Endothelial cell of umbilical vein (primary cell): ENCODE measurements around the gene PARD3B. TPM values are rescaled to one million over a fixed set of nuclear protein-coding genes. Genes with fewer than 3 reads are reported as not detected.

Source experiments
- BruUV-seq: library from RNA; stranded (reverse); fragments of 400-500 nt; replicated peaks from 2 replicates; lab custom pipeline; 2021; lab: Mats Ljungman, UMichigan
- CTCF ChIA-PET: fragments of 300-600, 350-600 bp; sonication (Branson Sonifier 250); formaldehyde crosslinking; loops from one replicate; lab custom pipeline; 2021; ENCODE audit warnings: antibody characterized with exemption, inconsistent platforms; lab: Charles Lee
- POLR2A ChIA-PET: fragments of 300-600, 350-600 bp; sonication (Branson Sonifier 250); formaldehyde crosslinking; loops from one replicate; lab custom pipeline; 2021; ENCODE audit warnings: antibody characterized with exemption, inconsistent platforms; lab: Charles Lee
- DNase-seq: peaks from one replicate; pipeline ENCODE4 v3.0.0-alpha.2; 2011; ENCODE audit warnings: low read depth, low spot score
- FAIRE-seq: peaks from 2 replicates; lab custom pipeline; 2011; peaks lifted over from hg19 to GRCh38; lab: Jason Lieb, UNC
- H2AFZ ChIP-seq: 2 replicates; pipeline ENCODE4 v1.6.0; 2012; ENCODE audit warnings: low read depth, low read length, control low read depth, inconsistent platforms
- H3K27ac ChIP-seq: 2 replicates; pipeline ENCODE4 v1.5.1; 2011; ENCODE audit warnings: low read depth, mild to moderate bottlenecking, control low read depth, low read length, moderate library complexity; ENCODE audit not compliant: insufficient read depth
- H3K27me3 ChIP-seq, 2 experiments: 2 replicates each; pipeline versions ENCODE4 v1.6.0 to v1.6.1; 2011; ENCODE audit warnings: low read length in 2 of 2, mixed read lengths in 1 of 2; ENCODE audit not compliant: control insufficient read depth in 2 of 2, insufficient read depth in 2 of 2
- H3K36me3 ChIP-seq, 2 experiments: 2 replicates in 1 of 2; 3 replicates in 1 of 2; pipeline ENCODE4 v1.5.1; 2011; ENCODE audit warnings: low read length in 2 of 2, mild to moderate bottlenecking in 1 of 2, moderate library complexity in 1 of 2; ENCODE audit not compliant: control insufficient read depth in 2 of 2, insufficient read depth in 2 of 2; ENCODE audit errors: extremely low read depth in 1 of 2
- H3K4me1 ChIP-seq: 3 replicates; pipeline ENCODE4 v1.5.1; 2011; ENCODE audit warnings: mild to moderate bottlenecking, low read length; ENCODE audit not compliant: control insufficient read depth, insufficient read depth; ENCODE audit errors: extremely low read depth
- H3K4me2 ChIP-seq: 2 replicates; pipeline ENCODE4 v1.6.1; 2011; ENCODE audit warnings: low read length, control low read depth, mixed read lengths; ENCODE audit not compliant: insufficient read depth
- H3K4me3 ChIP-seq, 3 experiments: fragments of 200-600 bp in 1 of 3; sonication (generic), shearing (Covaris generic) in 1 of 3; replicated peaks in 1 of 3; 2 replicates each; pipeline ENCODE4 v1.5.1; 2011 to 2016; ENCODE audit warnings: control low read depth in 3 of 3, low read length in 3 of 3, mild to moderate bottlenecking in 2 of 3, inconsistent platforms in 1 of 3, low read depth in 1 of 3, moderate library complexity in 1 of 3; ENCODE audit not compliant: insufficient read depth in 1 of 3
- H3K79me2 ChIP-seq: 2 replicates; pipeline ENCODE4 v1.6.0; 2012; ENCODE audit warnings: low read length, inconsistent platforms; ENCODE audit not compliant: control insufficient read depth, insufficient read depth
- H3K9ac ChIP-seq: replicated peaks from 2 replicates; pipeline ENCODE3; 2011; ENCODE audit warnings: low read length, control low read depth; ENCODE audit not compliant: insufficient read depth; ENCODE audit errors: extremely low read depth
- H3K9me1 ChIP-seq: replicated peaks from 3 replicates; pipeline ENCODE4 v1.6.0; 2011; ENCODE audit warnings: mild to moderate bottlenecking, low read length; ENCODE audit not compliant: control insufficient read depth, insufficient read depth; ENCODE audit errors: extremely low read depth
- H3K9me3 ChIP-seq: replicated peaks from 2 replicates; pipeline ENCODE4 v1.5.1; 2012; ENCODE audit warnings: low read length, inconsistent platforms; ENCODE audit not compliant: control insufficient read depth, insufficient read depth
- H4K20me1 ChIP-seq: replicated peaks from 2 replicates; pipeline ENCODE3; 2011; ENCODE audit warnings: mild to moderate bottlenecking, low read length; ENCODE audit not compliant: control insufficient read depth, insufficient read depth; ENCODE audit errors: extremely low read depth
- EZH2 ChIP-seq: IDR thresholded peaks from 2 replicates; pipeline ENCODE4 v1.6.1; 2012; ENCODE audit warnings: borderline replicate concordance, low read depth, mild to moderate bottlenecking, moderate library complexity, low read length, inconsistent platforms; ENCODE audit not compliant: severe bottlenecking
- FOS ChIP-seq: IDR thresholded peaks from 2 replicates; pipeline ENCODE4 v1.6.1; 2011; ENCODE audit warnings: mild to moderate bottlenecking, low read length, moderate library complexity, borderline replicate concordance; ENCODE audit not compliant: insufficient read depth
- GATA2 ChIP-seq: IDR thresholded peaks from 2 replicates; pipeline ENCODE4 v1.7.0; 2011; ENCODE audit warnings: low read depth, mild to moderate bottlenecking, moderate library complexity, mixed read lengths, low read length; ENCODE audit not compliant: insufficient read length, insufficient read depth
- JUN ChIP-seq: IDR thresholded peaks from 2 replicates; pipeline ENCODE4 v1.6.1; 2011; ENCODE audit warnings: borderline replicate concordance, low read depth; ENCODE audit not compliant: insufficient read length, insufficient read depth
- MYC ChIP-seq: IDR thresholded peaks from one replicate; pipeline ENCODE4 v1.6.1; 2011; ENCODE audit warnings: mild to moderate bottlenecking, low read depth, low read length
- POLR2A ChIP-seq: IDR thresholded peaks from 2 replicates; pipeline ENCODE4 v1.6.1; 2012; ENCODE audit warnings: low read depth, mild to moderate bottlenecking, control low read depth, low read length
- POLR2AphosphoS5 ChIP-seq: IDR thresholded peaks from 2 replicates; pipeline ENCODE4 v1.6.1; 2012; ENCODE audit warnings: low read depth, mild to moderate bottlenecking, control low read depth, low read length, moderate library complexity; ENCODE audit not compliant: insufficient read depth
- dilution Hi-C: fragments of 300-500 bp; cut with MboI; formaldehyde crosslinking; loops from one replicate; pipeline ENCODE4 v1.15.0; 2019; ENCODE audit warnings: low sequenced_read_pairs; ENCODE audit not compliant: extremely low pct_ligation_motif_present
- intact Hi-C: fragments of 100-400 bp; cut with micrococcal nuclease; formaldehyde crosslinking; loops from one replicate; pipeline ENCODE4 v1.10.0; 2022
- polyA plus RNA-seq, 4 experiments: library from polyadenylated mRNA; depleted of rRNA in 3 of 4; stranded (reverse) in 3 of 4; unstranded in 1 of 4; fragments of >200 nt; gene quantifications; 2 replicates each; pipeline versions ENCODE4 v1.2.1 to v1.2.3, GENCODE V29; 2011 to 2012; ENCODE audit warnings: missing spikeins in 1 of 4
- total RNA-seq: library from RNA; stranded (reverse); gene quantifications from 2 replicates; pipeline ENCODE4 v1.2.3, GENCODE V29; 2021
- TF ChIP-seq, protein P1 (sequence below), 2 donors: IDR thresholded peaks; 1 replicate in 1 of 2; 2 replicates in 1 of 2; pipeline ENCODE4 v1.5.1; 2011; ENCODE audit warnings: low read length in 2 of 2, mild to moderate bottlenecking in 2 of 2, moderate library complexity in 2 of 2, control low read depth in 1 of 2, inconsistent platforms in 1 of 2, low read depth in 1 of 2; ENCODE audit not compliant: insufficient read depth in 1 of 2; ENCODE audit errors: extremely low read depth in 1 of 2
- TF ChIP-seq, protein P2 (sequence below): IDR thresholded peaks from 2 replicates; pipeline ENCODE4 v1.6.1; 2011; ENCODE audit not compliant: insufficient read depth, insufficient read length

PARD3B gene
- total and polyA plus RNA-seq, 2 donors (not counting 3 experiments of a cell fraction or from before 2014, with no cell fraction given), result 2.2 to 30.9 TPM

DNA sequence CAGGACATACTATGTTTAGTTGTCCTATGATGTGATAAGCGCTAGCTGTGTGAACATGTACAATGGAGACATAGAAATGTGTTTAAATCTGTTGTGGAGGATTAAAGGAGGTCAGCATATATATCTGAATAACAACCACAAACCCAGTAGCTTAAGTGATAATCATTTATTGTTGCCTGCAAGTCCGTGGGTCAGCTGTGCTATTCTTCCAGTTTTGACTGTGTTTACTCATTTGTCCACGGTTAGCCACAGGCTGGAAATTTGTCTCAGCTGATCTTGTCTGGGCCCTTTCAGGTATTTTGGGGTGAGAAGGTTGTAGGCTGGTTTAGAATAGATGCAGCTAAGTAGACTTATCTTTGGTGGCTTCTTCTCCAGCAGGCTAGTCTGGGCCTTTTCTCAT lies 110.4 kb downstream of the PARD3B start:
- POLR2A ChIA-PET, result no interaction called here

DNA sequence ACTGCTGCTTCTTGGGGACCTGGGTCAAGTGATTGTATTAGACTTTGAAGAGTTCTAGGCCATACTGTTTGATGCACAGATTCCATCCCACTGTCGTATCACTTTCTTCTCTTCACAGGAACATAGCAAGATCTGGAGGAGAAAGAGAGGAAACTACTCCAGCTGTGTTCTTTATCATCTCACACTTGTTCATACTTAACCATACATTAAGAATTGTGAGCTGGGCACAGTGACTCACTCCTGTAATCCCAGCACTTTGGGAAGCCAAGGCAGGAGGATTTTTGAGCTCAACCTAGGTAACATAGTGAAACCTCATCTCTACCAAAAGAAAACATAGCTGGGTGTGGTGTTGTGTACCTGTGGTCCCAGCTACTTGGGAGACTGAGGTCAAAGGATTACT lies 111.7 kb downstream of the PARD3B start:
- Histone ChIP-seq H3K4me1 (no peaks in the 10 kb centered on the region), H2AFZ (no peak overlapping the region), H3K79me2 (no peaks in the 10 kb centered on the region), H3K4me2 (no peak overlapping the region), H3K9me1 (no peaks in the 10 kb centered on the region), H3K9ac (no peak overlapping the region), H3K9me3 (no peaks in the 10 kb centered on the region), H3K27ac (no peak overlapping the region), H3K27me3 (no peaks in the 10 kb centered on the region), H3K4me3 (no peak overlapping the region), H4K20me1 (no peaks in the 10 kb centered on the region), H3K36me3 (no peaks in the 10 kb centered on the region)
- intact Hi-C loops, result no loop called here
- DNase-seq (no peak), FAIRE-seq (no peak)
- ChIA-PET POLR2A (interaction anchor here (1.1 kb wide), 1 partner anchor 12 kb away, joined by 3 read pairs; no protein-coding TSS in a partner anchor), CTCF (interaction anchor here (1.1 to 2.0 kb wide), 3 partner anchors 9 to 35 kb away, joined by 3 to 8 read pairs (median 5); no protein-coding TSS in a partner anchor)
- no peak for TF ChIP-seq EZH2
- TF ChIP-seq POLR2A, result no peak
- TF ChIP-seq POLR2AphosphoS5, result no peak
- no peak for TF ChIP-seq GATA2
- no peak for TF ChIP-seq MYC
- TF ChIP-seq, protein P1, sequence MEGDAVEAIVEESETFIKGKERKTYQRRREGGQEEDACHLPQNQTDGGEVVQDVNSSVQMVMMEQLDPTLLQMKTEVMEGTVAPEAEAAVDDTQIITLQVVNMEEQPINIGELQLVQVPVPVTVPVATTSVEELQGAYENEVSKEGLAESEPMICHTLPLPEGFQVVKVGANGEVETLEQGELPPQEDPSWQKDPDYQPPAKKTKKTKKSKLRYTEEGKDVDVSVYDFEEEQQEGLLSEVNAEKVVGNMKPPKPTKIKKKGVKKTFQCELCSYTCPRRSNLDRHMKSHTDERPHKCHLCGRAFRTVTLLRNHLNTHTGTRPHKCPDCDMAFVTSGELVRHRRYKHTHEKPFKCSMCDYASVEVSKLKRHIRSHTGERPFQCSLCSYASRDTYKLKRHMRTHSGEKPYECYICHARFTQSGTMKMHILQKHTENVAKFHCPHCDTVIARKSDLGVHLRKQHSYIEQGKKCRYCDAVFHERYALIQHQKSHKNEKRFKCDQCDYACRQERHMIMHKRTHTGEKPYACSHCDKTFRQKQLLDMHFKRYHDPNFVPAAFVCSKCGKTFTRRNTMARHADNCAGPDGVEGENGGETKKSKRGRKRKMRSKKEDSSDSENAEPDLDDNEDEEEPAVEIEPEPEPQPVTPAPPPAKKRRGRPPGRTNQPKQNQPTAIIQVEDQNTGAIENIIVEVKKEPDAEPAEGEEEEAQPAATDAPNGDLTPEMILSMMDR (IDR thresholded peaks at IDR 0.05; ENCODE audit: extremely low read depth in 1 of 2, insufficient read depth in 1 of 2, low read depth in 1 of 2, low read length in 2 of 2), result no peak
- TF ChIP-seq, protein P2, sequence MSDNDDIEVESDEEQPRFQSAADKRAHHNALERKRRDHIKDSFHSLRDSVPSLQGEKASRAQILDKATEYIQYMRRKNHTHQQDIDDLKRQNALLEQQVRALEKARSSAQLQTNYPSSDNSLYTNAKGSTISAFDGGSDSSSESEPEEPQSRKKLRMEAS, result no peak
- TF ChIP-seq JUN, result no peak
- no peak for TF ChIP-seq FOS
- no TSS peak for BruUV-seq
- dilution Hi-C loops, result no loop called here

More for the DNA sequence above, 110.4 kb downstream of the PARD3B start:
- CTCF ChIA-PET, result no interaction called here
- Histone ChIP-seq H3K9me3 (no peaks in the 10 kb centered on the region), H3K9ac (no peak overlapping the region), H3K27me3 (no peaks in the 10 kb centered on the region), H3K4me1 (no peaks in the 10 kb centered on the region), H3K36me3 (no peaks in the 10 kb centered on the region), H3K9me1 (no peaks in the 10 kb centered on the region), H3K79me2 (no peaks in the 10 kb centered on the region), H2AFZ (no peak overlapping the region), H3K27ac (no peak overlapping the region), H4K20me1 (no peaks in the 10 kb centered on the region), H3K4me2 (no peak overlapping the region), H3K4me3 (no peak overlapping the region)
- dilution Hi-C loops (no loop called here), intact Hi-C loops (no loop called here)
- no peak for FAIRE-seq
- no TSS peak for BruUV-seq
- TF ChIP-seq, protein P2, result no peak
- TF ChIP-seq GATA2 (no peak), JUN (no peak)
- no peak for DNase-seq
